Liver (tissue), 9 donors: ENCODE data around the gene SELENOF. TPM values are rescaled to one million over a fixed set of nuclear protein-coding genes. Genes with fewer than 3 reads are reported as not detected.
A peak's percentile ranks its signal among the peaks of the same experiment; 100 is the strongest.

ENCODE experiments used
- DNase-seq: peaks from one replicate; pipeline ENCODE4 v3.0.0-alpha.2; 2017; ENCODE audit warnings: low spot score
- H3K27ac ChIP-seq, 2 donors: one replicate each; pipeline ENCODE4 v1.7.0; 2013; ENCODE audit warnings: inconsistent platforms in 2 of 2, low read length in 2 of 2, control low read depth in 1 of 2, low read depth in 1 of 2, mild to moderate bottlenecking in 1 of 2
- H3K27me3 ChIP-seq, 4 donors: one replicate each; pipeline versions ENCODE4 v1.6.1 to v1.7.0; 2013; ENCODE audit warnings: low read length in 3 of 4, inconsistent platforms in 1 of 4, mild to moderate bottlenecking in 1 of 4, moderate library complexity in 1 of 4; ENCODE audit not compliant: control insufficient read depth in 4 of 4, insufficient read depth in 4 of 4
- H3K36me3 ChIP-seq, 4 donors: one replicate each; pipeline versions ENCODE4 v1.6.1 to v1.7.0; 2013; ENCODE audit warnings: low read length in 3 of 4, mild to moderate bottlenecking in 3 of 4, low read depth in 1 of 4, moderate library complexity in 1 of 4; ENCODE audit not compliant: control insufficient read depth in 4 of 4, insufficient read depth in 3 of 4
- H3K4me1 ChIP-seq, 4 donors: one replicate each; pipeline versions ENCODE4 v1.6.1 to v1.7.0; 2013; ENCODE audit warnings: low read length in 3 of 4, mild to moderate bottlenecking in 3 of 4, moderate library complexity in 1 of 4; ENCODE audit not compliant: control insufficient read depth in 4 of 4, insufficient read depth in 4 of 4
- H3K4me3 ChIP-seq, 3 donors: one replicate each; pipeline versions ENCODE4 v1.6.1 to v1.7.0; 2013; ENCODE audit warnings: low read length in 3 of 3, control low read depth in 1 of 3, low read depth in 1 of 3, mild to moderate bottlenecking in 1 of 3
- H3K9ac ChIP-seq, 2 donors: one replicate each; pipeline ENCODE4 v1.7.0; 2013; ENCODE audit warnings: low read length in 2 of 2, mild to moderate bottlenecking in 2 of 2, moderate library complexity in 2 of 2, control low read depth in 1 of 2, low read depth in 1 of 2
- H3K9me3 ChIP-seq, 4 donors: one replicate each; pipeline versions ENCODE4 v1.6.1 to v1.7.0; 2013; ENCODE audit warnings: low read length in 3 of 4; ENCODE audit not compliant: control insufficient read depth in 4 of 4
- ATF3 ChIP-seq: IDR thresholded peaks from 2 replicates; pipeline ENCODE4 v1.6.1; 2016; ENCODE audit warnings: antibody characterized with exemption
- EGR1 ChIP-seq, 2 donors: IDR thresholded peaks; 2 replicates each; pipeline ENCODE4 v1.6.1; 2016 to 2018; ENCODE audit warnings: antibody characterized with exemption in 2 of 2, low read depth in 2 of 2
- FOXA1 ChIP-seq: IDR thresholded peaks from 2 replicates; pipeline ENCODE4 v1.6.1; 2016; ENCODE audit warnings: antibody characterized with exemption
- FOXA2 ChIP-seq: IDR thresholded peaks from 2 replicates; pipeline ENCODE4 v1.6.1; 2016; ENCODE audit warnings: antibody characterized with exemption
- GABPA ChIP-seq, 2 donors: IDR thresholded peaks in 1 of 2; conservative IDR thresholded peaks in 1 of 2; 2 replicates each; pipeline ENCODE4 v1.6.1; 2016; ENCODE audit warnings: antibody characterized with exemption in 2 of 2, mild to moderate bottlenecking in 1 of 2, moderate library complexity in 1 of 2
- HNF4A ChIP-seq, 2 donors: conservative IDR thresholded peaks; 2 replicates each; pipeline ENCODE4 v1.6.1; 2016; ENCODE audit warnings: antibody characterized with exemption in 2 of 2, mild to moderate bottlenecking in 2 of 2
- HNF4G ChIP-seq: IDR thresholded peaks from 2 replicates; pipeline ENCODE4 v1.6.1; 2016; ENCODE audit warnings: antibody characterized with exemption
- JUND ChIP-seq, 2 donors: IDR thresholded peaks; 2 replicates each; pipeline ENCODE4 v1.6.1; 2016; ENCODE audit warnings: antibody characterized with exemption in 2 of 2
- NR2F2 ChIP-seq: IDR thresholded peaks from 2 replicates; pipeline ENCODE4 v1.6.1; 2016; ENCODE audit warnings: antibody characterized with exemption
- RAD21 ChIP-seq, 2 donors: IDR thresholded peaks; 2 replicates each; pipeline ENCODE4 v1.6.1; 2016; ENCODE audit warnings: antibody characterized with exemption in 2 of 2, mild to moderate bottlenecking in 2 of 2
- REST ChIP-seq: IDR thresholded peaks from 2 replicates; pipeline ENCODE4 v1.6.1; 2016; ENCODE audit warnings: antibody characterized with exemption, mild to moderate bottlenecking
- RXRA ChIP-seq, 2 donors: IDR thresholded peaks; 2 replicates each; pipeline ENCODE4 v1.6.1; 2017 to 2018; ENCODE audit warnings: antibody characterized with exemption in 2 of 2, mild to moderate bottlenecking in 1 of 2
- SP1 ChIP-seq: IDR thresholded peaks from 2 replicates; pipeline ENCODE4 v1.6.1; 2018; ENCODE audit warnings: antibody characterized with exemption, mild to moderate bottlenecking
- TAF1 ChIP-seq: conservative IDR thresholded peaks from 2 replicates; pipeline ENCODE4 v1.6.1; 2016; ENCODE audit warnings: antibody characterized with exemption, mild to moderate bottlenecking
- YY1 ChIP-seq: IDR thresholded peaks from 2 replicates; pipeline ENCODE4 v1.6.1; 2016; ENCODE audit warnings: antibody characterized with exemption, mild to moderate bottlenecking
- ZBTB33 ChIP-seq: IDR thresholded peaks from 2 replicates; pipeline ENCODE4 v1.6.1; 2016; ENCODE audit warnings: antibody characterized with exemption
- WGBS: extraction: QIAGEN DNeasy Blood & Tissue Kit; methylation state at CpG from one replicate; pipeline ENCODE4 v1.1.7; 2013; 5-methylcytosine and 5-hydroxymethylcytosine counted together
- polyA plus RNA-seq, 2 donors: library from polyadenylated mRNA; stranded (reverse) in 1 of 2; unstranded in 1 of 2; fragments of 200-250 nt in 1 of 2; fragments of >200 nt in 1 of 2; fragmentation: Nextera tagmentation in 1 of 2; extraction: Ambion mirVana in 1 of 2; gene quantifications; one replicate each; pipeline versions ENCODE4 v1.2.1 to v1.2.3, GENCODE V29; 2013 to 2015
- total RNA-seq, 2 donors: library from RNA; depleted of rRNA; stranded (reverse); fragments of >200 nt; gene quantifications; one replicate each; pipeline ENCODE4 v1.2.3, GENCODE V29; 2014
- TF ChIP-seq, protein P1 (sequence below): IDR thresholded peaks from 2 replicates; pipeline ENCODE4 v1.6.1; 2016; ENCODE audit warnings: antibody characterized with exemption
- TF ChIP-seq, protein P2 (sequence below): fragments of 150-350 bp; IDR thresholded peaks from 2 replicates; pipeline ENCODE4 v1.5.1; 2017; ENCODE audit warnings: improper control_type of control experiment, low read depth, low read length; ENCODE audit not compliant: missing input control
- donor health status: healthy.
- donor health status: healthy.
- donor health status: healthy.
- donor health status: healthy.
- donor health status: healthy.

SELENOF gene
- total and polyA plus RNA-seq, 4 donors, result 80.4 to 143 (median 99.7) TPM

- Histone ChIP-seq H3K9ac (no peak overlapping the region), H3K27me3 (no peaks in the 10 kb centered on the region), H3K9me3 (no peaks in the 10 kb centered on the region), H3K36me3 (no peaks in the 10 kb centered on the region), H3K4me1 (peaks cover 4 to 12% (median 7%) of the 10 kb centered on the region in 4 donors), H3K4me3 (no peak overlapping the region), H3K27ac (no peak overlapping the region)
- WGBS, result 69% methylated on average over 2 of the region's 2 CpGs
- DNase-seq, result no peak
- TF ChIP-seq, protein P1, sequence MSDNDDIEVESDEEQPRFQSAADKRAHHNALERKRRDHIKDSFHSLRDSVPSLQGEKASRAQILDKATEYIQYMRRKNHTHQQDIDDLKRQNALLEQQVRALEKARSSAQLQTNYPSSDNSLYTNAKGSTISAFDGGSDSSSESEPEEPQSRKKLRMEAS, result no peak
- no peak for TF ChIP-seq GABPA (IDR thresholded peaks at IDR 0.05 in 1 of 2, conservative IDR thresholded peaks at IDR 0.05 in 1 of 2)
- no peak for TF ChIP-seq NR2F2
- TF ChIP-seq EGR1 (IDR thresholded peaks at IDR 0.05; ENCODE audit: low read depth in 2 of 2), result no peak
- no peak for TF ChIP-seq TAF1
- no peak for TF ChIP-seq HNF4G
- TF ChIP-seq FOXA1, result no peak
- TF ChIP-seq RXRA (IDR thresholded peaks at IDR 0.05), result no peak
Measured at GRCh38 chr1:86825319-86825718, 88.6 kb downstream of the SELENOF start.

- Histone ChIP-seq H3K4me3 (no peak overlapping the region), H3K9ac (no peak overlapping the region), H3K4me1 (peaks cover 4 to 12% (median 7%) of the 10 kb centered on the region in 4 donors), H3K36me3 (no peaks in the 10 kb centered on the region), H3K27ac (no peak overlapping the region), H3K27me3 (no peaks in the 10 kb centered on the region), H3K9me3 (no peaks in the 10 kb centered on the region)
- WGBS, result 51% methylated on average over 3 of the region's 3 CpGs
- TF ChIP-seq, protein P1, result peak; percentile 38
- TF ChIP-seq JUND (IDR thresholded peaks at IDR 0.05) (peak; percentile 38 to 84), TAF1 (no peak), YY1 (peak; percentile 80), GABPA (IDR thresholded peaks at IDR 0.05 in 1 of 2, conservative IDR thresholded peaks at IDR 0.05 in 1 of 2) (no peak), FOXA1 (peak; percentile 99), SP1 (peak; percentile 84), RAD21 (IDR thresholded peaks at IDR 0.05) (peak; percentile 59 to 60), HNF4G (no peak), EGR1 (IDR thresholded peaks at IDR 0.05; ENCODE audit: low read depth in 2 of 2) (peak; percentile 64 to 90), NR2F2 (no peak), ZBTB33 (peak; percentile 68), REST (peak; percentile 59), ATF3 (peak; percentile 30), HNF4A (conservative IDR thresholded peaks at IDR 0.05) (peak; percentile 73 to 89), FOXA2 (peak; percentile 100), RXRA (IDR thresholded peaks at IDR 0.05) (peak; percentile 71 to 88)
- TF ChIP-seq, protein P2, sequence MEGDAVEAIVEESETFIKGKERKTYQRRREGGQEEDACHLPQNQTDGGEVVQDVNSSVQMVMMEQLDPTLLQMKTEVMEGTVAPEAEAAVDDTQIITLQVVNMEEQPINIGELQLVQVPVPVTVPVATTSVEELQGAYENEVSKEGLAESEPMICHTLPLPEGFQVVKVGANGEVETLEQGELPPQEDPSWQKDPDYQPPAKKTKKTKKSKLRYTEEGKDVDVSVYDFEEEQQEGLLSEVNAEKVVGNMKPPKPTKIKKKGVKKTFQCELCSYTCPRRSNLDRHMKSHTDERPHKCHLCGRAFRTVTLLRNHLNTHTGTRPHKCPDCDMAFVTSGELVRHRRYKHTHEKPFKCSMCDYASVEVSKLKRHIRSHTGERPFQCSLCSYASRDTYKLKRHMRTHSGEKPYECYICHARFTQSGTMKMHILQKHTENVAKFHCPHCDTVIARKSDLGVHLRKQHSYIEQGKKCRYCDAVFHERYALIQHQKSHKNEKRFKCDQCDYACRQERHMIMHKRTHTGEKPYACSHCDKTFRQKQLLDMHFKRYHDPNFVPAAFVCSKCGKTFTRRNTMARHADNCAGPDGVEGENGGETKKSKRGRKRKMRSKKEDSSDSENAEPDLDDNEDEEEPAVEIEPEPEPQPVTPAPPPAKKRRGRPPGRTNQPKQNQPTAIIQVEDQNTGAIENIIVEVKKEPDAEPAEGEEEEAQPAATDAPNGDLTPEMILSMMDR, result no peak
- DNase-seq, result no peak
Measured at GRCh38 chr1:86823821-86824500, 90.0 kb downstream of the SELENOF start.
